Endothelial cell of umbilical vein (primary cell): ENCODE data around the gene HSPA6.
"Not testable (repeated sequence)": the region's sequence is repeated elsewhere in the genome, so short reads cannot be mapped to it uniquely, and the experiment has no call there.

Experiments
- POLR2AphosphoS5 ChIP-seq: IDR thresholded peaks from 2 replicates; pipeline ENCODE4 v1.6.1; 2012; ENCODE audit warnings: low read depth, mild to moderate bottlenecking, control low read depth, low read length, moderate library complexity; ENCODE audit not compliant: insufficient read depth
- TF ChIP-seq, protein P1 (sequence below), 2 donors: IDR thresholded peaks; 1 replicate in 1 of 2; 2 replicates in 1 of 2; pipeline ENCODE4 v1.5.1; 2011; ENCODE audit warnings: low read length in 2 of 2, mild to moderate bottlenecking in 2 of 2, moderate library complexity in 2 of 2, control low read depth in 1 of 2, inconsistent platforms in 1 of 2, low read depth in 1 of 2; ENCODE audit not compliant: insufficient read depth in 1 of 2; ENCODE audit errors: extremely low read depth in 1 of 2

DNA sequence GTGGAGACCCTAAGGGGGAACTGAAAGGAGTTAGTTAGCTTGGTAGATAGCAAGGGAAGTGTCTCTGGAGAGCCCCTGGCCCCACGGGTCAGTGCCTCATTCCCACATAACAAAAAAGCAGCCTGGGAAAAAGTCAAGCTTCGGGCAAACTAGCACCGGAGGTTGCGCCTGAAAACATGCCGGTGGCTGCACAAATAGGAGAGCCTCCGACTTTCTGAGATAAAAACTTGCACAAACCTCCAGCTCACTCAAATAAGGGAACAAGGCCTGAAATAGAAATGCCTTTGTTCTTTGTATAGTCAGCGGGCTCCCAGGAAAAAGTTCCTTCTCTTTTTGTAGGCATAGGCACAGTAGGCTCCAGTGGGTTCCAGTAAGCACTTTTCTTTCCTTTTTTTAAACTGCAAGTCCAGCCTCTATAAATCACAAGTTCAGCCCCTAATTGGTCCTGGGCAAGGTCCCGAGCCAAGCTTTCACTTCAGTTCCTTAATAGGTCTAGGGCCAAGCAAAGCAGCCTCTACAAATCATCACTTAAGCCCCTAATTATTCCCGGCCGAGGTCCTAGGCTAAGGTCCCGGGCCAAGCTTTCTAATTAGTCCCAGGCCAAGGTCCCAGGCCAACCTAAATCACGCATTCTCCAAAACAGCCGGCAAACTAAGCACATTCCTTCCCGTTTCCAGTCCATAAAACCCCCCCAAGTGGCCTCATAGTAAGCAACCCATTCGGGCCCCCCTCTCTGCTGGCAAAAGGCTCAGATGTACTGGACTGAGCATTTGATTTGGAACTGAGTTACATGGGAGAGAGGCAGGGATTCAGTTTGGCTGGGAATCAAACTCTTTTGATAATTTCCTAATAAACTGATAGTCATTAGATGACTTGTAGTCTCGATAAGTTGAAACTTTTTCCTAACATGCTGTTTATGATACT, 8.6 kb downstream of the HSPA6 start:
- TF ChIP-seq POLR2AphosphoS5, result not testable (repeated sequence)
- TF ChIP-seq, protein P1, sequence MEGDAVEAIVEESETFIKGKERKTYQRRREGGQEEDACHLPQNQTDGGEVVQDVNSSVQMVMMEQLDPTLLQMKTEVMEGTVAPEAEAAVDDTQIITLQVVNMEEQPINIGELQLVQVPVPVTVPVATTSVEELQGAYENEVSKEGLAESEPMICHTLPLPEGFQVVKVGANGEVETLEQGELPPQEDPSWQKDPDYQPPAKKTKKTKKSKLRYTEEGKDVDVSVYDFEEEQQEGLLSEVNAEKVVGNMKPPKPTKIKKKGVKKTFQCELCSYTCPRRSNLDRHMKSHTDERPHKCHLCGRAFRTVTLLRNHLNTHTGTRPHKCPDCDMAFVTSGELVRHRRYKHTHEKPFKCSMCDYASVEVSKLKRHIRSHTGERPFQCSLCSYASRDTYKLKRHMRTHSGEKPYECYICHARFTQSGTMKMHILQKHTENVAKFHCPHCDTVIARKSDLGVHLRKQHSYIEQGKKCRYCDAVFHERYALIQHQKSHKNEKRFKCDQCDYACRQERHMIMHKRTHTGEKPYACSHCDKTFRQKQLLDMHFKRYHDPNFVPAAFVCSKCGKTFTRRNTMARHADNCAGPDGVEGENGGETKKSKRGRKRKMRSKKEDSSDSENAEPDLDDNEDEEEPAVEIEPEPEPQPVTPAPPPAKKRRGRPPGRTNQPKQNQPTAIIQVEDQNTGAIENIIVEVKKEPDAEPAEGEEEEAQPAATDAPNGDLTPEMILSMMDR (IDR thresholded peaks at IDR 0.05; ENCODE audit: extremely low read depth in 1 of 2, insufficient read depth in 1 of 2, low read depth in 1 of 2, low read length in 2 of 2), result not testable (repeated sequence)
